Measurements from ENCODE around the gene PDZD4. TPM values are rescaled to one million over a fixed set of nuclear protein-coding genes. Genes with fewer than 3 reads are reported as not detected.

PDZD4 gene
- 1 to 10 TPM; 1.5 to 2.7 (median 2.1) TPM for polyA plus RNA-seq

DNA sequence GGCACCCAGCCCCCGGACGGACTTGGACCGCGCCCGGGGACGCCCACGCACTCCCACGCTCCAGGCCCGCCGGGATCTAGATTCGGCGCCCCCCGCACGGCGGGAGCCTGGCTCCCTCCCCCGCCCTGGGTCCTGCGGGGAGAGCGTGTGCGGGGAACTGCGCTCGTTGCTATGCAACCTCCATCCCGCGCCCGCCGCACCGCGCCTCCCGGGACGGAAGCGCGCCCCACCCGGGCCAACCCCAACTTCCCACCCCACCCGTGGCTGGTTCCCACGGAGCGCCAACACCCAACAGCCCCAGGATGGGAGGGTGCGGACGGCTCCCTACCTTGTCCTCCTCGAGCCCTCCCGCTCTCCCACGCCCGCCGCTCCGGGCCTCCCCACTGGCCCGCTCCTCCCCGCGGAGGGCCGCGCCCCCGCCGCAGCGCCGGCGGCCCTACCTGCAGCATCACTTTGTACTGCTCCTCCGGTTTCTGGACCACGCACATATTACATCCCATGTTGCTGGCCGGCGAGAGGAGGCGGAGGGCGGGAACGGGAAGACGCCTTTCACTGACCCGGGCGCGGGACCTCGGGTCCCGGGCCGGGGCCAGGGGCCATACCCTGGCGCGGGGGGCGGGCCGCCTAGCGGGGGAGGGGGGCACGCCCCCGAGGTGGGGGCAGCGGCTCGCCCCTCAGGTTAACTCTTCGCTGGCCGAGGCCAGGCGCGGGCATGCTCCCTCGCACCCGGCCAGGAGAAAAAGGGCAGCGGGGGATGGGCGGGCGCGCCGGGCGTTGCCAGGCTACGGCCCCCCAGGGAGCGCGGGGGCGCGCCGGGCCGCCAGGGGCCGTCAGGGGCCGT is at the start of gene PDZD4:
TSS of gene PDZD4 (minus strand) at position 746 of the 841 bp plus-strand sequence. CDS start at position 500, 246 bp downstream.
- H3K27ac ChIP-seq (ENCODE audit: low read depth, low read length): no peak within 1 kb of the TSS
- WGBS, 3 donors: 0 to 19% (median 2%) methylated on average over 3 to 87 of the region's 97 CpGs

DNA sequence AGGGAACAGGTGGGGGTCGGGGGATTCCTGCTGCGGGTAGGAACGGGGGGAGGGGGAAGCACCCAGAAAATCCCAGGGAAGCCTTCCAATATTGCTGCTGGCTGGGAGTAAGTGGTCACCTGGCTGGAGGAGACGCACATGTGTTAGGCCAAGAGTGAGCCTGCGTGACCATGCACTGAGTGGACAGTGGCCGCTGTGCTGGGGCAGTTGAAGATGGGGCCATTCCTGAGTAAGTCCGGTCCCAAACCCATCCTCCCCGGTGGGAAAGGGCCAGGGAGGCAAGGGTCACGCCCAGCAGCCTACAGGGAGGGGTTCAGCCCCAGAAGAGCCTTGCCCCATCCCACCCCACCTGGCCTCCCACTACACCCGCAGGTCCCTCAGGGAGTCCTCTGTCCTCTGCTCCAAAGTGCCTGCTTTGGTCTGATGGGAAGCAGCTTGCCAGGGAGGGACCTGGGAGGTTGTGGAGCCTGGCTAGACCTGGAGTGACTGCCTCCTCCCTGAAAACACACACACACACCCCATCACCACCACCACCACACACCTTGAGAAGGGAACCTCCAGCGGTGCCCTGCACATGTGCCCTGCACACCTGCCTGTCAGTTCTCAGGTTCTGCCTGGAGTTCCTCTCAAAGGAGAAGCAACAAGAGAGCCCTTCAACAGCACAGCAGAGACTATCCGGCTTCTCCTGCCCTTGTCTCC is 49.5 kb upstream of the PDZD4 start:
- WGBS, 3 donors: 63 to 69% (median 67%) methylated on average over 9 to 12 of the region's 12 CpGs
- H3K27ac ChIP-seq (ENCODE audit: low read depth, low read length): no peak overlapping the region

DNA sequence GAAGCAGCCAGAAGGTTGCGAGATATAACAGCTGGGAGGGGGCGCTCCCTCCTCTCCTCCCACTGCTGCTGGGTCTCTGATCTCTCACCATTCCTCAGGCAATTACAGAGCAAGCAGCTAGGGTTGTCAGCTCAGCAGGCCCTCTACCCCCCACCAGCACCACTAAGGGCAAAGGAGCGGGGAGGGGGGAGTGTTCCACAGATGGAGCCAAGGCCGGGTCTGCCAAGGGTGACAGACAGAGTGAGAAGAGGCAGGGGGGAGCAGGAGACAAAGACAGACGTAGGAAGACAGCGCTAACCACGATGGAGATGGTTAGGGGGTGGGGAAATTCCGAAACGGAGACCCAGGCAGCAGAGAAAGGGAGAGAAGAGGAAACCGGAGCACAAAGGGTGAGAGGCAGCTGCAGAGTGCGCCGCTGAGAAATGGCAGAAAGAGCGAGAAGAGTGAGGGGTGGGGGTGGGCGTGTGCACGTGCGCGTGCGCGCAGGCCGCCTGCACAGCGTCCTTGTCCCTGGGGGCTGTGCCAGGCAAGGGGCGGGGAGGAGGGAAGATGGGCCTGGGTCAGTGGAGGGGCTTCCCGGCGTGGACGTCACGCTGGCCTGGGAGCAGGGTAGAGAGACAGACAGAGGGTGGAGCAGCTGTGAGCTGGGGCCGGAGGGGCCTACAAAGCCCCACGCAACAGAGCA is 48.8 kb upstream of the PDZD4 start:
- no peak overlapping the region for H3K27ac ChIP-seq (ENCODE audit: low read depth, low read length)
- 5 to 22% (median 10%) methylated on average over 22 to 28 of the region's 28 CpGs for WGBS, 3 donors

DNA sequence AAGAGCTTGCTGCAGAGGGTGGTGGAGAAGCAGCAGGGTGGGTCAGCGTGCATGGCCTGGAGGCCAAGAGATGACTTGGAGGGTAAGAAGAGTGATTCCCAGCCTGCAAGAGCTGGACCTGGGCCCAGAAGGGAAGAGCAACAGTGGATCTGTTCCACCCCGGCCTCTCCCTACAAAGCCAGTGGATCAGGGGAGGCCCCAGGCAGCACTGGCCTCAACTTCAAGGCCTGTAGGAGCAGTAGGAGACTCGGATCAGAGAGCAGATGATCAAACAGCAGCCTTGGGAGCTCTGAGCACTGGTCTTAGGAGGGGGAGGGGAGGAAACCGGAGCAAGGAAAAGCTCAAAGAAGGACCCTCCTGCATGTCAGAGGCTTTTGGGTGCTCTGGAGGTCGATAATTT is 48.0 kb upstream of the PDZD4 start:
- 31 to 44% (median 37%) methylated on average over 4 to 5 of the region's 5 CpGs for WGBS, 3 donors
- H3K27ac ChIP-seq (ENCODE audit: low read depth, low read length): no peak overlapping the region

DNA sequence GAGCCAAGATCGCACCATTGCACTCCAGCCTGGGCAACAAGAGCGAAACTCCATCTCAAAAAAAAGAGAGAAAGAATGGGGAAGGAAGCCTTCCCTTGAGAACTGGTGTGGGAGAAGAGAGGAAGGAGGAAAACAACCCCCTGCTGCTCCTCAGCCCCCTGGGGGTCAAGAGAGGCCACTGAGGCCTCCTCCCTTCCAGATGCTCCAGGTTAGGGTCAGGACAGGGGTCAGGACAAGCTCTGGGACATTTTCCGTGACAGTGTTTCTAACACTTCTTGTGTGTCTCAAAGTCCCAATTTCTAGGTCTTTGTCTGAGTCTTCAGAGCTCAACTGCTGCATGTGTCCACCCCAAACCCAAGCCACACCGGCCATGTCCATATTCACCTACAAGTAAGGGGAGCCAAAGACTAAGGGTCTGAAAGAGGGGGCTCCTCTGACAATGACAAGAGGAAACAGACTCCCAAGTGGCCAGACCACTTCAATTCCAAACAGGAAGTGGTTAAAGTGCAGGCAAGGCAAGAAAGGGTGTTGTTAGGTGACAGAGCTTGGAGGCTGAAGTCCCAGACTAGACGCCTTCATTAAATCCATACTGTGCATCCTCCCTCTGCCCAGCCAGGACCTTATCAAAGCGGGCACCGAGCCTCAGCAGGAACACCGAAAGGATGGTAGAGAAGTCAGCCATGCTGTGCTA is 47.4 kb upstream of the PDZD4 start:
- no peak overlapping the region for H3K27ac ChIP-seq (ENCODE audit: low read depth, low read length)
- whole genome bisulfite sequencing, 3 donors: 74 to 79% (median 77%) methylated on average over 8 of the region's 8 CpGs

DNA sequence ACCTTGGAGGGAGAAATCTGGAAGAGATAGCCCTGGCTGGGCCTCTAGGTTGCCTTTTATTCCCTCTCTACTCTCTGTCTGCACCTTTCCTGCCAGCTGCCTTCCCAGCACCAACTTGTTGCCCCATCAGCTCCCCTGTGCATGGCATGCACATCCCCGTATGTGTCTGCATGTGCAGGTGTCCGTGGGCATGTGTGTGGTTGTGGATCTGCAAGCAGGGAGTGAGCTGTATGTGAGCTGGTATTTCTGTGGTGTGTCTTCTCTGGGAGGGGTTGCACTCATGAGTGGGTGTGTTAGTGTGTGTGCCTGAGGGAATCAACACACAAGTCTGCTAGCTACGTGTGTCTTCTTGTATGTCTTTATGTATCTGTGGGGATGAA is 45.8 kb upstream of the PDZD4 start:
- 61 to 68% (median 64%) methylated on average over 3 of the region's 3 CpGs for WGBS, 3 donors
- H3K27ac ChIP-seq (ENCODE audit: low read depth, low read length): no peak overlapping the region

- no peak overlapping the region for H3K27ac ChIP-seq (ENCODE audit: low read depth, low read length)
- 0 to 13% (median 2%) methylated on average over 1 to 39 of the region's 42 CpGs for WGBS, 3 donors
Measured at GRCh38 chrX:153875391-153876111, 45.2 kb upstream of the PDZD4 start.

- WGBS, 3 donors: 72 to 85% (median 85%) methylated on average over 13 of the region's 13 CpGs
- no peak overlapping the region for H3K27ac ChIP-seq (ENCODE audit: low read depth, low read length)
Measured at GRCh38 chrX:153874366-153875125, 44.2 kb upstream of the PDZD4 start.

DNA sequence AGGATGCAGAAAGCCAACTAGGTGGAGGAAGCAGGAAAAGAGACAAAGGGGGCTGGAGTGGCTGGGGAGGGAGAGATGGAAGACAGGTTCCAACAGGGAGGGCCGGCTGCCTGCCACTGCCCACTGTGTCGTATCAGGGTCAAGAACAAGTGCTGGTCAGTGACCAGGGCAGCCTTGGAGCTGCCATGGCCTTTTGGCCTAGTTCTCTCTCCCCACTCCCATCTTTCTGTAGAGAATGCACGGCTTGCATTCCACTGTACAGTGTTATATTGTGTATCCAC is 43.7 kb upstream of the PDZD4 start:
- WGBS, 3 donors: 53 to 56% methylated on average over 3 of the region's 3 CpGs; no CpG with 5 or more reads in 1 of the 3 donors
- H3K27ac ChIP-seq (ENCODE audit: low read depth, low read length): no peak overlapping the region

DNA sequence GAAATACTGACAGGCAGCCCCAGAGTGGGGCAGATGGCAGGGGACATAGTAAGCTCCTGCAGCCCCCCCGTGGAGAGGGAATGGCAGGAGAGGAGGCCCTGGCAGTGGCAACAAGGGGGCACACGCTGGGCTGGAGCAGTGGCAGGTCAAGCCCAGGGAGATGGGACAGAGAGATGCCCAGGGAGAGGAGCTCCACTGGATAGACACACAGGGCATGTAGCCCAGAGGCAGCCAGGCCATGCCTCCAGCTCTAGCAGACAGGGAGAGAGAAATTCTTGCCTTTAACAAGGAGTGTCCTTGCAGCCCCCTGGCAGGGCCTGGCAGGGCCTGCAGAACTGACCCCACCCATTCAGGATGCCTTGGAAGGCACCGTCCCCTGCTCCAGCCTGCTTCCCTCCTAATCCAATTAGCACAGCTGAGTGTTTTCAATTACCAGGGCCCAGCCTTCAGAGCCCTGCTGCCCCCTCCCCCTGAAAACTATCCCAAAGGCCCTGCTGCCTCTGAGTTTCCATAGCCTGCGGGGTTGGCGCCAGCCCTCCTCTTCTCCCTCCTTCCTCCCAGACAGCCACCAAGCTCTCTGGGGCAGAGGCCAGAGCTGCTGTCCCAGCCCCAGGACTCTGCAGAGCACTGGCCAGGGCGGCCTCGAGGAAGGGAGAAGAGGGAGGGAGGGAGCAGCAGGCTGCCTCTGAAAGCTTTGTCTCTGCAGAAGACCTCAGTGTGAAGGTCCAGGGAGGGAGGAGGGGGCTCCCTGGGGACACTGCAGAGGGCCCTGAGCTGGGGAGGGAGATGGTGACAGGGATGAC is 43.1 kb upstream of the PDZD4 start:
- WGBS, 3 donors: 9 to 49% (median 45%) methylated on average over 2 to 7 of the region's 7 CpGs
- H3K27ac ChIP-seq (ENCODE audit: low read depth, low read length): no peak overlapping the region

- WGBS, 3 donors: 74 to 82% (median 76%) methylated on average over 20 to 29 of the region's 29 CpGs
- H3K27ac ChIP-seq (ENCODE audit: low read depth, low read length): no peak overlapping the region
Measured at GRCh38 chrX:153871946-153872878, 41.9 kb upstream of the PDZD4 start.

DNA sequence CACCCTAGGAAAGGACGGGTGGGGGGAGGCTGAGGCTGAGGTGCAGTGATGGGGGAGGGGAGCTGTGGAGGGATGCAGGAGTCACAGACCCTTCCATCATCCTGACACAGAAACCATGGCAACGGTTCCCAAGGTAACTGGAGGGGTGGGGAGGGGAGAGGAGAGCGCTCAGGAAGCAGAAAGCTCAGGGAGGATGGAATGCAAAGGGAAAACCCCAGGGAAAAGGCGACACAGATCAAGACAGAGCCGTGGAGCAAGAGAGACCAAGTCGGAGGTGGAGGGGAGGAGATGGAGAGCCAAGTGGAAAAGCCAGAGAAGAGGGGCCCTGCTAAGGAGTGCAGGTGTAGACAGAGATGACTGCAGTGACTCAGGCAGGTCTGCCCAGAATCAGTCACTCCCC is 41.1 kb upstream of the PDZD4 start:
- no peak overlapping the region for H3K27ac ChIP-seq (ENCODE audit: low read depth, low read length)
- WGBS, 3 donors: 14 to 32% (median 28%) methylated on average over 5 to 6 of the region's 6 CpGs

GRCh38 chrX:153870791-153871360 is 40.5 kb upstream of the PDZD4 start:
- H3K27ac ChIP-seq (ENCODE audit: low read depth, low read length): no peak overlapping the region

GRCh38 chrX:153870288-153870690 is 39.9 kb upstream of the PDZD4 start:
- WGBS, 3 donors: 73 to 90% (median 78%) methylated on average over 9 to 11 of the region's 11 CpGs
- H3K27ac ChIP-seq (ENCODE audit: low read depth, low read length): no peak overlapping the region

More at GRCh38 chrX:153870791-153871360, 40.5 kb upstream of the PDZD4 start:
- 50 to 62% (median 54%) methylated on average over 9 to 21 of the region's 21 CpGs for WGBS, 3 donors

- H3K27ac ChIP-seq (ENCODE audit: low read depth, low read length): no peak overlapping the region
- 83 to 91% (median 85%) methylated on average over 9 to 31 of the region's 31 CpGs for WGBS, 3 donors
Measured at GRCh38 chrX:153869473-153870287, 39.3 kb upstream of the PDZD4 start.
